OCI-LY1 (cell line): Measurements from ENCODE around the gene HHIPL1.

Source experiments
- CTCF ChIP-seq: fragments of 200-600 bp; sonication (generic), shearing (Covaris generic); IDR thresholded peaks from 2 replicates; pipeline ENCODE4 v1.5.1; 2017; ENCODE audit warnings: mild to moderate bottlenecking, antibody characterized with exemption, low read length, moderate library complexity, mixed read lengths
- EZH2 ChIP-seq: fragments of 200-600 bp; sonication (generic), shearing (Covaris generic); IDR thresholded peaks from 2 replicates; pipeline ENCODE4 v1.8.0; 2017; ENCODE audit warnings: borderline replicate concordance, mixed run types, mild to moderate bottlenecking, antibody characterized with exemption, low read length, moderate library complexity, mixed read lengths

GRCh38 chr14:99672506-99673304 lies 27.8 kb downstream of the HHIPL1 start:
- TF ChIP-seq EZH2 = no peak
- no peak for TF ChIP-seq CTCF
